ENCODE results near the gene TRAF3IP1.

DNA sequence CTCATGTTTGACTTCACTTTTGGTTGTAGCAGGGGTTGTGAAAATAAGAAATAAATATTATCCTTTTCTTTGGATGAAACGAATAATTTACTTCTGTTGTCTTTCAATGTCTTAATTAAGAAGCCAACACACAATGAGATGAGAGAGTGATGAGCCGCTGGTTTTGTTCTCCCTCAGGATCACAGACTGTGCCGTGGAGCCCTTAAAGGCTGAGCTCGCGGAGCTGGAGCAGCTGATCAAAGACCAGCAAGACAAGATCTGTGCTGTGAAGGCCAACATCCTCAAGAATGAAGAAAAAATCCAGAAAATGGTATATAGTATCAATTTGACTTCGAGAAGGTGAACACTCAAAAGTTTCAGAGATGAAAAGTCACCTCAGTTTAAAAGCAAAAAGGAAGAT lies 78.3 kb downstream of the TRAF3IP1 start:
- TF ChIP-seq, protein P1, sequence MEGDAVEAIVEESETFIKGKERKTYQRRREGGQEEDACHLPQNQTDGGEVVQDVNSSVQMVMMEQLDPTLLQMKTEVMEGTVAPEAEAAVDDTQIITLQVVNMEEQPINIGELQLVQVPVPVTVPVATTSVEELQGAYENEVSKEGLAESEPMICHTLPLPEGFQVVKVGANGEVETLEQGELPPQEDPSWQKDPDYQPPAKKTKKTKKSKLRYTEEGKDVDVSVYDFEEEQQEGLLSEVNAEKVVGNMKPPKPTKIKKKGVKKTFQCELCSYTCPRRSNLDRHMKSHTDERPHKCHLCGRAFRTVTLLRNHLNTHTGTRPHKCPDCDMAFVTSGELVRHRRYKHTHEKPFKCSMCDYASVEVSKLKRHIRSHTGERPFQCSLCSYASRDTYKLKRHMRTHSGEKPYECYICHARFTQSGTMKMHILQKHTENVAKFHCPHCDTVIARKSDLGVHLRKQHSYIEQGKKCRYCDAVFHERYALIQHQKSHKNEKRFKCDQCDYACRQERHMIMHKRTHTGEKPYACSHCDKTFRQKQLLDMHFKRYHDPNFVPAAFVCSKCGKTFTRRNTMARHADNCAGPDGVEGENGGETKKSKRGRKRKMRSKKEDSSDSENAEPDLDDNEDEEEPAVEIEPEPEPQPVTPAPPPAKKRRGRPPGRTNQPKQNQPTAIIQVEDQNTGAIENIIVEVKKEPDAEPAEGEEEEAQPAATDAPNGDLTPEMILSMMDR (conservative IDR thresholded peaks at IDR 0.05; ENCODE audit: low read depth, low read length): no peak
- no peak for TF ChIP-seq EZH2 (IDR thresholded peaks at IDR 0.05; ENCODE audit: low read length, unreplicated experiment)
